Testis (tissue), 2 donors: Measurements from ENCODE around the gene GGPS1.

Experiments used
- POLR2A ChIP-seq: fragments of 450-650 bp; IDR thresholded peaks from one replicate; pipeline ENCODE4 v1.6.1; 2017; ENCODE audit warnings: antibody characterized with exemption, mild to moderate bottlenecking, moderate library complexity
- TF ChIP-seq, protein P1 (sequence below), 3 experiments: fragments of 450-650 bp in 2 of 3; fragments of 200-600 bp in 1 of 3; sonication (generic) in 1 of 3; IDR thresholded peaks; one replicate each; pipeline ENCODE4 v1.5.1; 2016 to 2019; ENCODE audit warnings: antibody characterized with exemption in 3 of 3, mild to moderate bottlenecking in 2 of 3, moderate library complexity in 1 of 3

DNA sequence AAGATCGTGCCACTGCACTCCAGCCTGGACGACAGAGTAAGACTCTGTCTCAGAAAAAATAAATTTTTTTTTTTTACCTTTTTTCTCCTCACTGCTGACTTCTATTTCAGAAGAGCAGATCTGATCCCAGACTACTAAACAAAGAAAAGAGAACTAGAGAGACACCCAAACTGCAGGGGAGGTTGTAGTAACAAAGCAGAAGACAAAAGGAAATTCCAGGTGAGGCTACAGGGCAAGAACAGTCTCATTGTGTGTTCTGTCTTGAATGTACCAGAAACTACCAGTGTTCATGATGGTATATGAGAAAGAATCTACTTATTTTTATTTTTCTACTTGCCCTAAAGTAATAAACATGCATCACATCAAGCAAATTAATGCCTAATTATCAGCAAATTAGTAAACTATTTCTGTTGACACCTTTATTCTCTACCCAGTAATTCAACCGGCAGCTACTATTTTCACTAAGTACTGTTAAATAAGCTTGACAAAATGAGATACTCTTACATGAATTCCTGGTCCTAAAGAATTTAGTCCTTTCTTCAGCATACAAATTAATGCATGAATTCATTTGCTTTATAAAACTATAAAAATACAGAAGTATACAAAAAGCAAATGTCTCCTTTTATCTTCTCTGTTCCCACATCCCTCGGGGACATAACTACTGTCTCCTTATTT is 41.0 kb upstream of the GGPS1 start:
- TF ChIP-seq, protein P1, sequence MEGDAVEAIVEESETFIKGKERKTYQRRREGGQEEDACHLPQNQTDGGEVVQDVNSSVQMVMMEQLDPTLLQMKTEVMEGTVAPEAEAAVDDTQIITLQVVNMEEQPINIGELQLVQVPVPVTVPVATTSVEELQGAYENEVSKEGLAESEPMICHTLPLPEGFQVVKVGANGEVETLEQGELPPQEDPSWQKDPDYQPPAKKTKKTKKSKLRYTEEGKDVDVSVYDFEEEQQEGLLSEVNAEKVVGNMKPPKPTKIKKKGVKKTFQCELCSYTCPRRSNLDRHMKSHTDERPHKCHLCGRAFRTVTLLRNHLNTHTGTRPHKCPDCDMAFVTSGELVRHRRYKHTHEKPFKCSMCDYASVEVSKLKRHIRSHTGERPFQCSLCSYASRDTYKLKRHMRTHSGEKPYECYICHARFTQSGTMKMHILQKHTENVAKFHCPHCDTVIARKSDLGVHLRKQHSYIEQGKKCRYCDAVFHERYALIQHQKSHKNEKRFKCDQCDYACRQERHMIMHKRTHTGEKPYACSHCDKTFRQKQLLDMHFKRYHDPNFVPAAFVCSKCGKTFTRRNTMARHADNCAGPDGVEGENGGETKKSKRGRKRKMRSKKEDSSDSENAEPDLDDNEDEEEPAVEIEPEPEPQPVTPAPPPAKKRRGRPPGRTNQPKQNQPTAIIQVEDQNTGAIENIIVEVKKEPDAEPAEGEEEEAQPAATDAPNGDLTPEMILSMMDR (IDR thresholded peaks at IDR 0.05) = no peak
- TF ChIP-seq POLR2A = no peak
